GM12878 (cell line): ENCODE measurements around the gene CDH15. TPM values are rescaled to one million over a fixed set of nuclear protein-coding genes. Genes with fewer than 3 reads are reported as not detected.

Experiments used
- ATF3 ChIP-seq: IDR thresholded peaks from 2 replicates; pipeline ENCODE4 v1.6.1; 2011; ENCODE audit warnings: low read depth, mild to moderate bottlenecking, low read length, moderate library complexity, borderline replicate concordance; ENCODE audit errors: extremely low read depth
- DPF2 ChIP-seq: fragments of 450-650 bp; IDR thresholded peaks from 2 replicates; pipeline ENCODE4 v1.6.1; 2017; ENCODE audit warnings: mild to moderate bottlenecking
- HCFC1 ChIP-seq: fragments of 150-350 bp; IDR thresholded peaks from 2 replicates; pipeline ENCODE4 v1.6.1; 2014; ENCODE audit warnings: low read length
- KAT2A ChIP-seq: conservative IDR thresholded peaks from 2 replicates; pipeline ENCODE4 v1.6.1; 2011; ENCODE audit warnings: low read depth, low read length; ENCODE audit not compliant: control insufficient read depth
- MXI1 ChIP-seq: fragments of 150-350 bp; IDR thresholded peaks from 2 replicates; pipeline ENCODE4 v1.6.1; 2011; ENCODE audit warnings: low read depth, mild to moderate bottlenecking, inconsistent platforms, low read length, improper control_type of control experiment
- ZSCAN29 ChIP-seq: fragments of 450-650 bp; IDR thresholded peaks from 2 replicates; pipeline ENCODE4 v1.6.1; 2017; ENCODE audit warnings: mild to moderate bottlenecking, moderate library complexity
- polyA plus RNA-seq, 11 experiments: library from polyadenylated mRNA; depleted of rRNA in 4 of 11; unstranded in 6 of 11; stranded (reverse) in 5 of 11; fragments of >200 nt; fragmentation: Nextera tagmentation in 4 of 11; fragmentation: Illumina TruSeq in 1 of 11; extraction: Ambion mirVana in 4 of 11; extraction: Trizol in 1 of 11; gene quantifications; 1 replicate in 1 of 11; 2 replicates in 10 of 11; pipeline versions ENCODE4 v1.2.1 to v1.2.3, GENCODE V29; 2011 to 2016; ENCODE audit warnings: inconsistent platforms in 2 of 11, missing spikeins in 2 of 11, low read depth in 1 of 11
- total RNA-seq, 4 experiments: library from RNA; depleted of rRNA in 3 of 4; stranded (reverse); fragments of >200 nt in 3 of 4; fragmentation: Illumina TruSeq in 1 of 4; extraction: Trizol in 1 of 4; gene quantifications; 2 replicates each; pipeline versions ENCODE4 v1.2.1 to v1.2.3, GENCODE V29; 2013 to 2021
- TF ChIP-seq, protein P1 (sequence below): fragments of 450-650 bp; IDR thresholded peaks from 2 replicates; pipeline ENCODE4 v1.6.1; 2017; ENCODE audit warnings: mild to moderate bottlenecking, moderate library complexity
- TF ChIP-seq, protein P2 (sequence below): fragments of 150-350 bp; IDR thresholded peaks from 2 replicates; pipeline ENCODE4 v1.6.1; 2016; ENCODE audit warnings: low read depth, low read length

Gene CDH15
- total and polyA plus RNA-seq, 10 of the 15 experiments (the other 5 are each of a cell fraction or from before 2014, with no cell fraction given), result 0.02 to 0.06 TPM; not detected in 8

GRCh38 chr16:89150090-89150835, 21.3 kb upstream of the CDH15 start (continued):
- TF ChIP-seq, protein P1, sequence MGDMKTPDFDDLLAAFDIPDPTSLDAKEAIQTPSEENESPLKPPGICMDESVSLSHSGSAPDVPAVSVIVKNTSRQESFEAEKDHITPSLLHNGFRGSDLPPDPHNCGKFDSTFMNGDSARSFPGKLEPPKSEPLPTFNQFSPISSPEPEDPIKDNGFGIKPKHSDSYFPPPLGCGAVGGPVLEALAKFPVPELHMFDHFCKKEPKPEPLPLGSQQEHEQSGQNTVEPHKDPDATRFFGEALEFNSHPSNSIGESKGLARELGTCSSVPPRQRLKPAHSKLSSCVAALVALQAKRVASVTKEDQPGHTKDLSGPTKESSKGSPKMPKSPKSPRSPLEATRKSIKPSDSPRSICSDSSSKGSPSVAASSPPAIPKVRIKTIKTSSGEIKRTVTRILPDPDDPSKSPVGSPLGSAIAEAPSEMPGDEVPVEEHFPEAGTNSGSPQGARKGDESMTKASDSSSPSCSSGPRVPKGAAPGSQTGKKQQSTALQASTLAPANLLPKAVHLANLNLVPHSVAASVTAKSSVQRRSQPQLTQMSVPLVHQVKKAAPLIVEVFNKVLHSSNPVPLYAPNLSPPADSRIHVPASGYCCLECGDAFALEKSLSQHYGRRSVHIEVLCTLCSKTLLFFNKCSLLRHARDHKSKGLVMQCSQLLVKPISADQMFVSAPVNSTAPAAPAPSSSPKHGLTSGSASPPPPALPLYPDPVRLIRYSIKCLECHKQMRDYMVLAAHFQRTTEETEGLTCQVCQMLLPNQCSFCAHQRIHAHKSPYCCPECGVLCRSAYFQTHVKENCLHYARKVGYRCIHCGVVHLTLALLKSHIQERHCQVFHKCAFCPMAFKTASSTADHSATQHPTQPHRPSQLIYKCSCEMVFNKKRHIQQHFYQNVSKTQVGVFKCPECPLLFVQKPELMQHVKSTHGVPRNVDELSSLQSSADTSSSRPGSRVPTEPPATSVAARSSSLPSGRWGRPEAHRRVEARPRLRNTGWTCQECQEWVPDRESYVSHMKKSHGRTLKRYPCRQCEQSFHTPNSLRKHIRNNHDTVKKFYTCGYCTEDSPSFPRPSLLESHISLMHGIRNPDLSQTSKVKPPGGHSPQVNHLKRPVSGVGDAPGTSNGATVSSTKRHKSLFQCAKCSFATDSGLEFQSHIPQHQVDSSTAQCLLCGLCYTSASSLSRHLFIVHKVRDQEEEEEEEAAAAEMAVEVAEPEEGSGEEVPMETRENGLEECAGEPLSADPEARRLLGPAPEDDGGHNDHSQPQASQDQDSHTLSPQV, result no peak
- TF ChIP-seq ATF3, result no peak
- TF ChIP-seq DPF2, result no peak
- TF ChIP-seq HCFC1, result no peak
- no peak for TF ChIP-seq ZSCAN29
- TF ChIP-seq, protein P2, sequence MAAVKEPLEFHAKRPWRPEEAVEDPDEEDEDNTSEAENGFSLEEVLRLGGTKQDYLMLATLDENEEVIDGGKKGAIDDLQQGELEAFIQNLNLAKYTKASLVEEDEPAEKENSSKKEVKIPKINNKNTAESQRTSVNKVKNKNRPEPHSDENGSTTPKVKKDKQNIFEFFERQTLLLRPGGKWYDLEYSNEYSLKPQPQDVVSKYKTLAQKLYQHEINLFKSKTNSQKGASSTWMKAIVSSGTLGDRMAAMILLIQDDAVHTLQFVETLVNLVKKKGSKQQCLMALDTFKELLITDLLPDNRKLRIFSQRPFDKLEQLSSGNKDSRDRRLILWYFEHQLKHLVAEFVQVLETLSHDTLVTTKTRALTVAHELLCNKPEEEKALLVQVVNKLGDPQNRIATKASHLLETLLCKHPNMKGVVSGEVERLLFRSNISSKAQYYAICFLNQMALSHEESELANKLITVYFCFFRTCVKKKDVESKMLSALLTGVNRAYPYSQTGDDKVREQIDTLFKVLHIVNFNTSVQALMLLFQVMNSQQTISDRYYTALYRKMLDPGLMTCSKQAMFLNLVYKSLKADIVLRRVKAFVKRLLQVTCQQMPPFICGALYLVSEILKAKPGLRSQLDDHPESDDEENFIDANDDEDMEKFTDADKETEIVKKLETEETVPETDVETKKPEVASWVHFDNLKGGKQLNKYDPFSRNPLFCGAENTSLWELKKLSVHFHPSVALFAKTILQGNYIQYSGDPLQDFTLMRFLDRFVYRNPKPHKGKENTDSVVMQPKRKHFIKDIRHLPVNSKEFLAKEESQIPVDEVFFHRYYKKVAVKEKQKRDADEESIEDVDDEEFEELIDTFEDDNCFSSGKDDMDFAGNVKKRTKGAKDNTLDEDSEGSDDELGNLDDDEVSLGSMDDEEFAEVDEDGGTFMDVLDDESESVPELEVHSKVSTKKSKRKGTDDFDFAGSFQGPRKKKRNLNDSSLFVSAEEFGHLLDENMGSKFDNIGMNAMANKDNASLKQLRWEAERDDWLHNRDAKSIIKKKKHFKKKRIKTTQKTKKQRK, result no peak
- TF ChIP-seq KAT2A, result no peak
- no peak for TF ChIP-seq MXI1
